Endometrial microvascular endothelial cells (primary cell): Measurements from ENCODE around the gene TAAR9. TPM values are rescaled to one million over a fixed set of nuclear protein-coding genes. Genes with fewer than 3 reads are reported as not detected.
"Not testable (repeated sequence)": the region's sequence is repeated elsewhere in the genome, so short reads cannot be mapped to it uniquely, and the experiment has no call there.

Experiments used
- in situ Hi-C: cut with HindIII; loops from 2 replicates; pipeline ENCODE4 v1.10.0; 2017; ENCODE audit warnings: low sequenced_read_pairs, low pct_unique_long_range_greater_than_20kb; ENCODE audit errors: inconsistent ontology term
- total RNA-seq: library from RNA; depleted of rRNA; stranded (reverse); fragments of >200 nt; gene quantifications from one replicate; pipeline ENCODE4 v1.2.3, GENCODE V29; 2015; ENCODE audit errors: inconsistent ontology term

Gene TAAR9
- total RNA-seq, 1 donor from 2014 or later, result not detected

DNA sequence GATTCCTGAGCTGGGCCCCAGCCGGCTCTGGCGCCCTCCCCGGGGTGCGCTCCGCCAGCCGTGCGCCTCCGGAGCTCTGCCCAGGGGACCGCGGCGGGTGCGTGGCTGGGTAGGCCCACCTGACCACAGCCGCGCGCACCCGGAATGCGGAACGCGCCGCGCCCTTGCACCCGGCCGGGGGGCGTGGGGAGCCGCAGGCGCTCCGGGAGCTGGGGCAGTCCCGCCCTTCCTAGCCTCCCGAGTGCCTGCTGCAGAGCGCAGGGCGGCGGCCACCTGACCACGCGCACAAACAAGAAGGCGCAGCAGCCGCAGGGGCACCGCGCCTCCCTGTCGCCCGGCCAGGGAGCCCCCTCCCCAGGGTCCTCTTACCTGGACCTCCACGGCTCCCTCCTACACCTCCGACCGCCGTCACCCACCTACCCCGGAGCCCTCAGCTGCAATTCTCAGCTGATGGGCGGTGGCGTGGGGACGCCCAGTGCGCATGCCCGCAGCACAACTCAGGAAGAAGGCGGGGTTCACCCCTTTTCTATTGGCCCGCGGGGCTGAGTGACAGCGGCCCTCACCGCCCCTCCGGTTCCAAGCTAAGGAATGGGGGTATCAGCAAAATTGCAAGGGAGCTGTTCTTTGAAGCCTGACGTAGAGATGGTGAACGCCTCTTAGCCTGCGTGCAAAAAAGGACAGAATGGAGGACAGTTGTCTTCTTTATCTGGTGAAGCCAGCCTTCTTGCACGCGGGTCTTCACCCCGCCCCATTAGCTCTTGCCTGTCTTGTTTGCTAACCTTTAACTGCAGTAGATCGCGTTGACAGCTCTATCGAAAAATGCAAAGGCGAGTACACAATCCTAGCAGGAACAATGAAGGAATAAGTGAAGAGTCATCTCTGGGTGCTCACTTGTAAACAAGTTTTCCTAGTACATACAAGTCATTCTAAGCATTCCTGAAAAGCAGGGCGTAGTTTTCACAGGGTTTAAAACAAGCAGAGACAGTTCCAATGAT, 25.1 kb upstream of the TAAR9 start, which contains the start of gene STX7:
TSS of gene STX7 (minus strand) at position 479 of the 995 bp plus-strand sequence. CDS start 9,586 bp downstream, outside the sequence.
- in situ Hi-C loops, result no loop called here

DNA sequence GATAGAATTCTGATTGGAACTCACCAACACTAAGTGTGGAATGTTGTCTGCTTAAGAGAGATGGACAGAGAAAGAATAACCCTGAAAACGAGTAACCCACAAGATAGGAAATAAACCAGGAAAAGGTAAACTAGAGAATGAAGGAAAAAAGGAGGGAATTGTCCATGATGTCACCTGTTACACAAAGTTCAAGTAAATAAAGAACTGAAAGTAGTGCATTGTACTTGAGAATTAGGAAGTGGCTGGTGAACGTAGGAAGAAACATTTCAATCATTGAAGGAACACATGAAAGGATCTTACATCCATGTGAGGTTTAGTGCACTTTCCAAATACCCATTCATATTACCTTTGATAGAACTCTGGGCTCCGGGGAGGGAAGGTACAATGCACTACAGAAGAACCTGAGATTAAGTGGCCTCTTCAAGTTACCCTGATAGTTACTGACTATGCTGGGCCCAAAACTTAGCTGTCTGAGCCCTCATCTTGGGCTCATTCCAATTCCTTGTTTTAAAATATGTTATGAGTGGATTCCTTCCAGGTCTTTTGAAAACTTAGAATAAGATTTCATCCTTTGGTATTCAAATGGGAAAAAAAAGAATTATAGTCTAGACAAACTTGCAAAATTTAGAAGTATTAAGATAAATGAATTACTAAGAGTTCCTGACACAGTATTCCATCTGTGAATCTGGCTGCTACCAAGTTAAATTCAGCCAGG, 24.1 kb upstream of the TAAR9 start:
- in situ Hi-C loops, result no loop called here

DNA sequence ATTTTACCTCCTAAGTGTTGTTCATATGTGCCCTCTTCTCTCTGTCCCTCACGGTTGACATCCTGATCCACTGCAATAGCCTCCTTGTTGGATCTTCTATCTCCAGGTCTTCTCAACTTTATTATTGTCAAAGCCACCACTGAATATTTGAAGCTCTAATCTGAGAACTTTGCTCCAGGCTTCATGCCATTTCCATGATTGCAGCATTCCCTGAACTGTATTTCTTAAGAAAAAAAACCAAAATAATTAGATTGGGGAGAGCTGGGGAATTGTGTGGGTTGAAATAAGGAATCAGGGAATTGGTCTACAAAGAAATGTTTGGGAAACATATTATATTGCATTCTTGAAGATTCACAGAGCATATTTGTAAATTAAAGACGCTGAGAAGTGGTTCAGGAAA, 22.7 kb upstream of the TAAR9 start:
- in situ Hi-C loops, result no loop called here

DNA sequence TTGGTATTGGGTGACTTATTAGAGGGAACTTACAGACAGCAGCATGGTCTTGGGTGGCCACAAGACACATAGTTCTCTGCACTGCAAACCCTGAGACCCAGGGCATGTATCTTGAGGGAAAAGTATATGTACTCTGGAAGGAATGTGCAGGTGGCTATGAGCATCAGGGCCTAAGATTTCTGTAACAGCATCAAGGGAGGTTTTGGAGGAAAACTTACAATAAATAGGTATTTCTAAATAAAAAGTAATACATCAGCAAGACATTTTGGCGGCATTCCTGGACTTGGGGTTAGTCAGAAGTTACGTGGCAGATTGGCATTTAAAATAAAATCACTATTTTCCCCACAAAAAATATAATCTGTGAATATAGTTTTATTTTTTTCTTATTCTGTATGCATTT, 17.1 kb upstream of the TAAR9 start:
- in situ Hi-C loops, result no loop called here

DNA sequence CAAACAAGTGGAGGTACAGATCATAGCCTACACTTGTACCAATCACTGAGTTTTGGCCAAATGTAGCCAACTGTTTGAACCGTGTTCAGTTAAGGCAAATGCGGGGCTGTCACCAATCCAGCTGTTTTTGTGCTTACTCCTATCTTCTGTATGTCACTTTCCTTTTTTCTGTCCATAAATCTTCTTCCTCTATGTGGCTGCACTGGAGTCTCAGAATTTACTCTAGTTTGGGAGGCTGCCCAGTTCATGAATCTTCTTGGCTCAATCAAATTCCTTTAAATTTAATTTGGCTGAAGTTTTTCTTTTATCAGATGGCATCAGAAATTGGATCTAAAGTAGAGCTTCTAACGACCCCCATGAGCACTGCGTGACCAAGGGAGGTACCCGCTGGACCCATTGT, 13.4 kb upstream of the TAAR9 start:
- in situ Hi-C loops, result no loop called here

DNA sequence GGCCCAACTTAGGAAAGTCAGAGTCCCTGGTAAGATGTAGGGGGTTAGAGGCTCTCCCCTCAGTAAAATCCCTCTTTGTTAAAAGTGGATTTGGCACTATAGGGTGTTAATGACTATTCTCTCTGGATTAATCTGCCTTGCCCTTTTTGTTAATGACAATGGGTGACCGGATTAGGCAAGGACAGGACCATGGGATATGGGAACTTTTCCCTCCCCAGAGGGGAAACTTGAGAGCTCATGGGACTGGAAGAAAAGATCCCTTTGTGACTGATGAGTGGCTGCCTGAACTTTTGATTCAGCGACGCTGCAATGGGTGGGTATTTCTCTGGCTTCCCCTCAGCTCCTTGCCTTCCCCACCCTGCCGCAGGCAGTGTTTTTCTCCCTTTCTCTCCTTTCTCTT, 12.2 kb upstream of the TAAR9 start:
- in situ Hi-C loops, result no loop called here

DNA sequence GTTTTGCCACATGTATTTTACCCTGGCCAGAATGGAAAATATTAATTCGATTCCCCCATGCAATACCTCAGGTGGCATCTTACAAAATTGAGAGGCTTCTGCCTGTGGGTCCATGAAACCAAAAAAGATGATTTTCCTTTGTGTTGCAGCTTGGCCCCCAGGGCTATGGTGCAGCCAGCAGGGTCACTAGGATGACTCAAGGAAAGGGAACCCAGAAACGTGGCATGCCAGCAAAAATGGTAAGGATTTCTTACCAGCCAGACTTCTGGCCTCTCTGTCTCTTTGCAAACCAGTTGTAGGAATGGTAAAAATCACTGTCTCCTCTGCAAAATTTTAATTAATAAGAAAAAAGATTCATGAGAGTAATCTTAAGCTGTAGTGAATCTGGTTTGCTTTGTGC, 11.6 kb upstream of the TAAR9 start:
- in situ Hi-C loops, result no loop called here

DNA sequence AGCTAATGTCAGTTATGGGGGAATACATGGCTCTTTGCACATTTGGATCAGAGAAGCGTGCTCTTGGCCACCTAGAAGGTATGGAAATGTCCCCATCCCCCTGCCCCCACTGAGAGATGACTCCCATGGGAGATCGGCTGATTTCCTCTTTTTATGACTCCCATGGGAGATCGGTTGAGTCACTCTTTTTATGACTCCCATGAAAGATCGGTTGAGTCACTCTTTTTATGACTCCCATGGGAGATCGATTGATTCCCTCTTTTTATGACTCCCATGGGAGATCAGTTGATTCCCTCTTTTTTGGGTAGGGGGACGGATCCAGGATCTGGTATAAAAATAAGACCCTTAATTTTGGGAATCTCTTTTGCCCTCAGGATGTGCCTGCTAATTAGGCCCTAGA, 10.3 kb upstream of the TAAR9 start:
- in situ Hi-C loops, result no loop called here

DNA sequence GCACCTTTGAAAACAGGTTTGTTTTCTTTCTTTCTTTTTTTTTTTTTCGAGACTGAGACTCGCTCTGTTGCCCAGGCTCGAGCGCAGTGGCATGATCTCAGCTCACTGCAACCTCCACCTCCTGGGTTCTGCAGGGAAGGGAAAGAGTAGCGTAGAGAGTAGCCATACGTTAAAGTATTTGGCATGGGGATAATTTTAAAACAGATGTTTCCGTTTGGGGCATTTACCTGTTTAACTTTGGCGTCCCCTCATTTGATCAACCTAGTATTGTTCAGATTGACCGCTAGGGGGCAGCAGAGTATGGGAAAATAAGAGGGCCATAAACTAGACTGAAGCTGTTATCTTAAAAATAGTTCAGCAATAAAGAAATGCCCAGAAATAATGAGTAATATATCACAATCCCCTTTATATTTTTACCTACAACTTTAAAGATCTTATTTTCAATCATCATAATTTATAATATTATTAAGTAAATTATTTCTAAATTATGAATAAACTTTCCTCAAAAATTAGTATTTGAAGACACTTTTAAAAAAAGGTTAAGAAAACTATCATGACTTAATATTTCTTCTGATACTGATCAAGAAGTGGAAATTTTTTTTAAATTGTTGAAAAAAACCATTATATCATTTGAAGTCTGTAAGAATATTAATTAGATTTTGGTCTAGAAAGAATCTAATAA, 7.6 kb upstream of the TAAR9 start:
- in situ Hi-C loops, result no loop called here

DNA sequence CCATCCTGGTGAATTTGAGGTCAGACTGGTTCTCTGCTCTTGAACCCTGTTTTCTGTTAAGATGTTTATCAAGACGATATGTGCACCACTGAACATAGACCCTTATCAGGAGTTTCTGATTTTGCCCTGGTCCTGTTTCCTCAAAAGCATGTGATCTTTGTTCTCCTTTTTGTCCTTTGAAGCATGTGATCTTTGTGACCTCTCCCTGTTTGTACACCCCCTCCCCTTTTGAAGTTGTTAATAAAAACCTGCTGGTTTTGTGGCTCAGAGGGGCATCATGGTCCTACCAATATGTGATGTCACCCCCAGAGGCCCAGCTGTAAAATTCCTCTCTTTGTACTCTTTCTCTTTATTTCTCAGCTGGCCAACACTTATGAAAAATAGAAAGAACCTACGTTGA, 3.5 kb upstream of the TAAR9 start:
- in situ Hi-C loops, result not testable (repeated sequence)

DNA sequence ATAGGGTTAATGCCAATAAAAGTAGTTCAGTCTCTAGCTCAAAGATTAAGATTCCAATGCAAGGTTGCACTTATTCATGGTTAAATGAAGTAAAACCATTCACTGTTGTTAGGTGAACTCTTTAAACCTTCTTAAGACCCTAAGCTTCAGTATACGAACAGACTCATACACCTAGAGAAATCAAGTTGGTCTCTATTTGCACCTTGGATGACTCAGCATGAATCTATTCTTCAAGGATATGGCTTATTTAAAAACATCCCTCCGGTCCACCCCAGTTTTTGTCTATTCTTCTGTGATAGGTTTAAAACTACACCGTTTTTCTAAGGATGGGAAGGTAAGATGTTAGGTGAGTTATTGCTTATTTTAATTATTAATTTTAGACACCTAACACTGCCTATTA, 932 bp upstream of the TAAR9 start:
- in situ Hi-C loops, result no loop called here

DNA sequence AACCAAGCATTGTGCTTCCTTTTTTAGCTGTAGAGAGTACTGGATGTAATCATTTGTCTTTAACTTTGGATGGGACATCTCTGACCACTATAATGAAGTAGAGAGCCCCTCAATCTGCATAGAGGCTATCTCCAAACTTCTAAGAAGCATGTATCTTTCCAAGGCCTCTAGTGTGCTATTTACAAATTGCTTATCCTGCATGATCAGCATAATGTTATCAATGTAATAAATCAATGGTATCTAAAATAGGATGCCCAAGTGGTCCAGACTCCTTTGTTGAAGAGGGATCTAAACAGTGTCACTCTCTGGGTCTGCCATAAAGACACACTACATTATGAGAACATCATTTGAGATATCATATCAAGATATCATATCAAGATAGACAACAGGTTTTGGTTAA, 6.7 kb downstream of the TAAR9 start:
- in situ Hi-C loops, result no loop called here

DNA sequence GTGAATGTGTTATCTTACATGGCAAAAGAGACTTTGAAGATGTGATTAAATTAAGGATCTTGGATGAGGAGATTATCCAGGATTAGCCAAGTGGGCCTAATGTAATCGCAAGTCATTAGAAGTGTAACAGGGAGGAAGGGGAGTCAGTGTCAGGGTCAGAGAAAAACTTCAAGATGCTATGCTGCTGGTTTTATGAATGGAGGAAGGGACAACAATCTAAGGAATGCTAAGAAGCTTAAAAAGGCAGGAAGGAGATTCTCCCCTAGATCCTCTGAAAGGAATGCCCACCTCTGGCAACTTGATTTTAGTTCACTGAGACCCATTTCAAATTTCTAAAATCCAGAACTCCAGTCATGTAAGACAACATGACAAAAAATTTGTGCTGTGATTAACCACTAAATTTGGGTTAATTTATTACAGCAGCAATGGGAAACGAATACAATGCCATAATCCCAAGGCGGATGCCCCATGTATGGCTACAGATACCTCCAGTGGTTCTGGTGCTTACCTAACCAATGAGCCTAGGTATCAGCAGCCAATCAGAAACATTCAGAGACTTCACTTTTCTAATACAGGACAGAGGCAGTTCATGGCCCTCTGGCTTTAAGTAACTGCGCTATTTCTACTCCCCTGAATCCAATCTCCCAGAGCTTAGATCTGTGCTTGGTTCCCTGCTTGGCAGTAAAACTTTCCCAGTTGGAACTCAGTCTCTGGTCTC, 10.8 kb downstream of the TAAR9 start:
- in situ Hi-C loops, result no loop called here

DNA sequence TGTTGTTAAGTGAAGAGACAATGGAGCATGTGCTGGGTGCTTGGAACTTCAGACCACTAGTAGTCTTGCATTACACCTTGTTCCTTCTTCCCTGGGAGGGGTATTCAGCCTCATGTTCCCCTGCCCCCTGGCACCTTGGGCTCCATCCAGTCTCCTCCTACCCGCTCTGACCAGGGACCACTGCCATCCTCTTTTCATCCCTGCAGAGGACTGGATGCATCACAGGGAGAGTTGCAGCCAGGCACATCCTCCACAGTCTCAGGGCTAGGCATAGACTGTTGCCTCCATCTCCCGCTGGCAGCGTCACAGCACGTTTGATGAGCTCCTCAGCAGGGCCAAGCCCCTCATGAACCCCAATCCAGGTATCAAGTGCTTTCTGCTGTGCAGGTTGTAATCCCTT, 13.1 kb downstream of the TAAR9 start:
- in situ Hi-C loops, result no loop called here

DNA sequence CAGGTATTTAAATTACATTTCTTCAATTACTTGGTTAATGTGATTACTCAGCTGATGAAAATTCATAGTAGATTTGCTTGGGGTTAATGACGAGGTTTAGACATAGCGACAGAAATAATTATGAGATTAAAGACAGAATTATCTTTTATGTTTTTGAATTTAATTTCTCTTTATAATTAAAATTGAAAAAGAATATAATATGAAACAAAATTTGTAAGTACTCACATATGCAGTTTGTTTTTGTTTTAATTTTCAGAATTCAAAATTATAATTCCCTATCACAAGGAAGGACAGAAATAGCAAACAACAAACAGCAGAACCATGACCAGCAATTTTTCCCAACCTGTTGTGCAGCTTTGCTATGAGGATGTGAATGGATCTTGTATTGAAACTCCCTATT, 14.3 kb downstream of the TAAR9 start, which contains the start of gene TAAR8:
TSS of gene TAAR8 (plus strand) at position 301 of the 400 bp plus-strand sequence. CDS start at position 322, 21 bp downstream.
- in situ Hi-C loops, result no loop called here

DNA sequence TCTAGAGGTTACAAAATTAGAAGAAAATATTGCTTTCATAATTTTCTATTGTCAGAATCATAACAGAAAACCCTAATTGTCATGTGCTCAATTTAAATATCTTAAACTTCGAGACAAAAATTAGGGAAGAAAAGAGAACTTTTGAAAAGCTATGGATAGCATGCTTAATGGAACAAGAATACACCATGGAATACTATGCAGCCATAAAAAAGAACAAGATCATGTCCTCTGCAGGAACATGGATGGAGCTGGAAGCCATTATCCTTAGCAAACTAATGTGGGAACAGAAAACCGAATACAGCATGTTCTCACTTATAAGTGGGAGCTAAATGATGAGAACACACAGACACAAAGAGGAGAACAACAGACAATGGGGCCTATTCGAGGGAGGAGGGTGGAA, 22.0 kb downstream of the TAAR9 start:
- in situ Hi-C loops, result not testable (repeated sequence)

DNA sequence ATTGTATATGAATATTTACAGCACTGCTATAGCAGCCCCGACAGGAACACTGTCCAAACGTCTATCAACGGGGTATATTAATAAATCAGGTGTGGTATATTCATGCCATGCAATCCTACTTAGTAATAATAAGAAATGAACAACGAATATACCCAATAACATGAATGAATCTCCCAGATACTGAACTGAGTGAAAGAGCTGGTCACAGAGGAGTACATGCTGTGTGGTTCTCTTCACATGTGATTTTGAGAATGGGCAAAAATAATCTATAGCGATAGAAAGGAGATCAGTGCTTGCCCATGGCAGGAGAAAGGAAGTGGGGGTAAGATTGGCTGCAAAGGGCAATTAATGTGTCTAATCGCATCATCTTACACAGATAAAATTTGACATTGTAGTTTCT, 28.3 kb downstream of the TAAR9 start:
- in situ Hi-C loops, result no loop called here

DNA sequence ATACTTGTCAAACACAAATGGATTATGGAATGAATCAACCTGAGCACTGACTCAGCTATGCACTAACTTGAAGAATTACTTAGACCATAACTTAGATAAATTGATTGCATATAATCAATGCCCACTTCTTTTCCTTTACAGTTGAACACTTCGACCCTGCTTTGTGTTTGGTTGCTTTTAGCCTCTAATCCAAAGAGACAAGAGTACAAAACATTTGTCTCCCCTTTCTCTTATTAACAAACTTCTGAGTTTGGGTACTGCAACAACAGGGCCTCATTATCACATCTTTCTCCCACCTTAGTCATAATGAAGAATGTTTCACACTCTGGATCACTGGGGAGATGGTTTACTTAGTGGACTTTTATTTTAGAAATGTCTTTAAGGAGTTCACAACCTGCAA, 29.5 kb downstream of the TAAR9 start:
- in situ Hi-C loops, result no loop called here

DNA sequence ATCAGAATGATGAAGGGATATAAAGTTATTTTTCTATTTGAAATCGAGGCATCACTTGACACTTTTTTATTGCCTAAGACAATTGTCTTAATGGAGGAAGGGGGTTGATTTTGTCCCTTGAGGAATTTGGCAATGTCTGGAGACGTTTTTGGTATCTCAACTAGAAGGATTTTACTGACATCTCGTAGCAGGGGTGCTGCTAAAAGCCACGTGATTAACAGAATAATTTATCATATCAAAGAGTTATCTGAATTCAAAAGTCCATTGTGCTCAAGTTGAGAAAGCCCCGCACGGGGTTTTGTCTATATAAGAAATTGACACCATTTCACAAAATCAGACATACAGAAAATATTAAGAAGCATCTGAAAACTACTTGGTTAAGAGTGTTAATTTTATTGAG, 30.5 kb downstream of the TAAR9 start:
- in situ Hi-C loops, result no loop called here
